GM19240 (cell line): ENCODE data around the gene ETV3.

Source experiments
- DNase-seq: peaks from one replicate; pipeline ENCODE4 v3.0.0; 2011; ENCODE audit warnings: low spot score; ENCODE audit not compliant: insufficient read length

The ETV3 gene

GRCh38 chr1:157140063-157140588, 1.9 kb upstream of the ETV3 start:
- no peak for DNase-seq

- no peak for DNase-seq
Observed at GRCh38 chr1:157139052-157139715, 989 bp upstream of the ETV3 start.

- no peak for DNase-seq
Observed at GRCh38 chr1:157137408-157138219, 581 bp downstream of the ETV3 start.

- no peak for DNase-seq
Observed at GRCh38 chr1:157137046-157137407, 1.2 kb downstream of the ETV3 start.

- no peak for DNase-seq
Observed at GRCh38 chr1:157136133-157136532, 2.1 kb downstream of the ETV3 start.

- no peak for DNase-seq
Observed at GRCh38 chr1:157135646-157136045, 2.5 kb downstream of the ETV3 start.

GRCh38 chr1:157135070-157135469, 3.1 kb downstream of the ETV3 start:
- DNase-seq = no peak

GRCh38 chr1:157134442-157134841, 3.8 kb downstream of the ETV3 start:
- DNase-seq = no peak

GRCh38 chr1:157133426-157133825, 4.8 kb downstream of the ETV3 start:
- DNase-seq = no peak

- no peak for DNase-seq
Observed at GRCh38 chr1:157132616-157133167, 5.5 kb downstream of the ETV3 start.

- DNase-seq = no peak
Observed at GRCh38 chr1:157132111-157132510, 6.1 kb downstream of the ETV3 start.

- DNase-seq = no peak
Observed at GRCh38 chr1:157131281-157131680, 6.9 kb downstream of the ETV3 start.

GRCh38 chr1:157124855-157125254, 13.3 kb downstream of the ETV3 start:
- no peak for DNase-seq

GRCh38 chr1:157119448-157119847, 18.7 kb downstream of the ETV3 start:
- DNase-seq = no peak

- DNase-seq = no peak
Observed at GRCh38 chr1:157119008-157119407, 19.2 kb downstream of the ETV3 start.

GRCh38 chr1:157117527-157118057, 20.6 kb downstream of the ETV3 start:
- peak; percentile 47 for DNase-seq

- DNase-seq = no peak
Observed at GRCh38 chr1:157116737-157117103, 21.5 kb downstream of the ETV3 start.

- DNase-seq = no peak
Observed at GRCh38 chr1:157115851-157116736, 22.1 kb downstream of the ETV3 start.

GRCh38 chr1:157115429-157115838, 22.8 kb downstream of the ETV3 start:
- no peak for DNase-seq

- DNase-seq = no peak
Observed at GRCh38 chr1:157114183-157115121, 23.7 kb downstream of the ETV3 start.
